ENCODE measurements around the gene COL23A1.

The COL23A1 gene

GRCh38 chr5:178467205-178467567 lies 123.0 kb downstream of the COL23A1 start:
- no peak overlapping the region for H3K27ac ChIP-seq
- TF ChIP-seq CTCF (conservative IDR thresholded peaks at IDR 0.05): no peak

- no peak overlapping the region for H3K27ac ChIP-seq
- no peak for TF ChIP-seq CTCF (conservative IDR thresholded peaks at IDR 0.05)
Measured at GRCh38 chr5:178466342-178466741, 123.9 kb downstream of the COL23A1 start.

- H3K27ac ChIP-seq: no peak overlapping the region
- TF ChIP-seq CTCF (conservative IDR thresholded peaks at IDR 0.05): no peak
Measured at GRCh38 chr5:178465861-178466288, 124.3 kb downstream of the COL23A1 start.

- TF ChIP-seq CTCF (conservative IDR thresholded peaks at IDR 0.05): no peak
- H3K27ac ChIP-seq: no peak overlapping the region
Measured at GRCh38 chr5:178465228-178465860, 124.8 kb downstream of the COL23A1 start.

- TF ChIP-seq CTCF (conservative IDR thresholded peaks at IDR 0.05): no peak
- no peak overlapping the region for H3K27ac ChIP-seq
Measured at GRCh38 chr5:178464431-178465048, 125.7 kb downstream of the COL23A1 start.

- no peak for TF ChIP-seq CTCF (conservative IDR thresholded peaks at IDR 0.05)
- no peak overlapping the region for H3K27ac ChIP-seq
Measured at GRCh38 chr5:178463321-178464155, 126.7 kb downstream of the COL23A1 start.

GRCh38 chr5:178462816-178463215 lies 127.4 kb downstream of the COL23A1 start:
- no peak for TF ChIP-seq CTCF (conservative IDR thresholded peaks at IDR 0.05)
- no peak overlapping the region for H3K27ac ChIP-seq

All from VCaP (cell line).